ENCODE data around the gene CYS1. TPM values are rescaled to one million over a fixed set of nuclear protein-coding genes. Genes with fewer than 3 reads are reported as not detected.

Gene CYS1
- total and polyA plus RNA-seq, 2 of the 13 experiments (the other 11 are each of a cell fraction or from before 2014, with no cell fraction given): 0.04 TPM; not detected in 1

GRCh38 chr2:10019174-10019573, 61.0 kb downstream of the CYS1 start (continued):
- TF ChIP-seq ZBTB26 (CRISPR knock-in tag; IDR thresholded peaks at IDR 0.05; ENCODE audit: borderline replicate concordance) (peak; percentile 95), SIX1 (CRISPR knock-in tag; IDR thresholded peaks at IDR 0.05; ENCODE audit: borderline replicate concordance) (no peak), SALL2 (CRISPR knock-in tag; IDR thresholded peaks at IDR 0.05) (0 out of 2 replicates have a peak, but pooled peaks have one; percentile 31), KLF9 (CRISPR knock-in tag; IDR thresholded peaks at IDR 0.05; ENCODE audit: low read depth) (no peak), HMG20B (CRISPR knock-in tag; conservative IDR thresholded peaks at IDR 0.05) (no peak), HIC2 (CRISPR knock-in tag; IDR thresholded peaks at IDR 0.05; ENCODE audit: low read depth) (peak; percentile 90; the same call in 1 of the 2 replicates), ATF4 (CRISPR knock-in tag; IDR thresholded peaks at IDR 0.05) (peak in 1 of 2 experiments; percentile 99; a peak in 2 of 4 replicates), ZNF12 (CRISPR knock-in tag; IDR thresholded peaks at IDR 0.05) (0 out of 2 replicates have a peak, but pooled peaks have one; percentile 29), ZNF33A (CRISPR knock-in tag; IDR thresholded peaks at IDR 0.05; ENCODE audit: borderline replicate concordance) (no peak), ZNF142 (CRISPR knock-in tag; IDR thresholded peaks at IDR 0.05) (no peak), ZNF549 (CRISPR knock-in tag; IDR thresholded peaks at IDR 0.05) (no peak), HDAC1 (CRISPR knock-in tag; IDR thresholded peaks at IDR 0.05) (0 out of 2 replicates have a peak, but pooled peaks have one; percentile 29), LCORL (IDR thresholded peaks at IDR 0.05) (no peak), LCORL (CRISPR knock-in tag; IDR thresholded peaks at IDR 0.05) (peak; percentile 42; the same call in 1 of the 2 replicates), IRF2 (CRISPR knock-in tag; IDR thresholded peaks at IDR 0.05) (0 out of 2 replicates have a peak, but pooled peaks have one; percentile 40), HMG20A (CRISPR knock-in tag; IDR thresholded peaks at IDR 0.05; ENCODE audit: borderline replicate concordance) (peak; percentile 64), SMAD3 (CRISPR knock-in tag; IDR thresholded peaks at IDR 0.05) (peak; percentile 81), KDM4B (CRISPR knock-in tag; IDR thresholded peaks at IDR 0.05) (0 out of 2 replicates have a peak, but pooled peaks have one; percentile 32), ZSCAN5A (CRISPR knock-in tag; IDR thresholded peaks at IDR 0.05; ENCODE audit: borderline replicate concordance) (no peak)

Data from HepG2 (cell line).